ENCODE data around the gene CCSER2.

GRCh38 chr10:84405662-84406061 is 77.3 kb downstream of the CCSER2 start:
- no peak for TF ChIP-seq CTCF (conservative IDR thresholded peaks at IDR 0.05; ENCODE audit: low read length)
- no peak for TF ChIP-seq EZH2phosphoT487 (IDR thresholded peaks at IDR 0.05; ENCODE audit: borderline replicate concordance)

All from Loucy (cell line).